HG02840 (cell line): ENCODE measurements around the gene RHBDF2.

Experiments used
- ATAC-seq: cut with Tn5 transposase; IDR thresholded peaks from one replicate; pipeline ENCODE4 v1.9.1; 2021; ENCODE audit warnings: mild to moderate bottlenecking, moderate library complexity, moderate number of reproducible peaks; ENCODE audit not compliant: unreplicated experiment, low FRiP score

Gene RHBDF2

DNA sequence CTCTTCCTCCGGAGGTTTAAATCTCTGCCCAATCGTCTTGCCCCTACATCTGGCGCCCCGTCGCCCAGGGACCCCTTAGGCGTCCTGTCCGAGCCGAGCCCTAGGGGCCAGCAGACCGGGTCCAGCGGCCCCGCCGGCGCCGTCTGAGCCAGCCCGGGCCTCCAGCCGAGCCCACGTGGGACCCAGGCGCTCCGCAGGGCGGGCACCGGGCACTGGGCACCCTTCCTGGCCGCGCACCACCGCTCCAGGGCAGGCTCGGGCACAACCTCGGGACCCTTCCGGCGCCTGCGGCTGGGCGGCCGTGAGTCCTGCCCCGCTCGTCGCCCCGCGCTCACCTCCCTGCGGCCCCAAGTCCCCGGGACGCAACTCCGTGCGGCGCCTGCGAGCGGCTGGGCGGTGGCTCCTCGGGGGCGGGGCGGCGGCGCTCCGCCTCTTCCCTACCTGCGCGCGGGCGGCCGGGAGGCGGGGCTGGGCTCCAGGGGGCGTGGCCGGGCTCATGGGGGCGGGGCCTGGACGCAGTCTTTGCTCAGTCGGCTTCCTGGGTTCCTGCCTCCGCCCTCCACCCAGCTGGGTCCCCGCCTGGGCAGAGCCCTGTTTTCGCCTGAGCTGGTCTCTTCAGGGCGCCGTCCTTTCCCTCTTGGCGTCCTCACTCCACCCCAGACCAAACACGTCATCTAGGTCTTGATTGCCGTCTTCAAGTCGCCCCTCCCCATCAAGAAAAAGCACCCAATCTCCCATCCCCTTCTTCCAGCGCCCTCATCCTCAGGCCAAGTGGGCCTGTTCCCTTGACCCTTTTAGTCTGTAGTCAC, at the start of gene RHBDF2:
Gene RHBDF2 (minus strand): TSS at position 406 of the 809 bp plus-strand sequence. CDS start 19,899 bp downstream, outside the sequence.
- ATAC-seq, result peak; percentile 69

DNA sequence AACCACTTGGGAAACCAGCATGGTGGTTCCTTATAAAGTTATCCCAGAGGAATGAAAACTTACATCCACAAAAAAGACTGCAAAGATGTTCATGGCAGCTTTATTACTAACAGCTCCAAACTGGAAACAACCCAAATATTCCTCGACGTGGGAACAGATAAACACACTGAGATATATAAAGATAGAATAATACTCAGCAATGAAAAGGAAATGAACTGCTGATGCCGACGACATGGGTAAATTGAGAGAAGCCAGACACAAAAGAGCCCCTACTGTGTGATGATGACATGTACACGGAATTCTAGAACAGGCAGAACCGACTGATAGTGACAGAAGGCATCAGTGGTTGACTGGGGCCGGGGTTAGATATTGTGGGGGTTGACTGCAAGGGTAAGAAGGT, 48.3 kb upstream of the RHBDF2 start:
- no peak for ATAC-seq

DNA sequence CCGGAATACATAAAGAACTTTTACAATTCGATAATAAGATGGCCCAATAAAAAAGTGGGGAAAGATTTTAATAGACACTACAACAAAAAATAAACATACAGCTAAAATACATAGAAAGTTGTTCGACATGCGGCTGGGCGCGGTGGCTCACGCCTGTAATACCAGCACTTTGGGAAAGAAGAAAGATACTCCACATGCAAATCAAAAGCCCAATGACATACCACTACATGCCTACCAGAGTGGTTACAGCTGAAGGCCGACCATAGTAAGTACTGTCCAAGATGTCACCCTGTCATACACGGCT, 47.9 kb upstream of the RHBDF2 start:
- ATAC-seq, result no peak

DNA sequence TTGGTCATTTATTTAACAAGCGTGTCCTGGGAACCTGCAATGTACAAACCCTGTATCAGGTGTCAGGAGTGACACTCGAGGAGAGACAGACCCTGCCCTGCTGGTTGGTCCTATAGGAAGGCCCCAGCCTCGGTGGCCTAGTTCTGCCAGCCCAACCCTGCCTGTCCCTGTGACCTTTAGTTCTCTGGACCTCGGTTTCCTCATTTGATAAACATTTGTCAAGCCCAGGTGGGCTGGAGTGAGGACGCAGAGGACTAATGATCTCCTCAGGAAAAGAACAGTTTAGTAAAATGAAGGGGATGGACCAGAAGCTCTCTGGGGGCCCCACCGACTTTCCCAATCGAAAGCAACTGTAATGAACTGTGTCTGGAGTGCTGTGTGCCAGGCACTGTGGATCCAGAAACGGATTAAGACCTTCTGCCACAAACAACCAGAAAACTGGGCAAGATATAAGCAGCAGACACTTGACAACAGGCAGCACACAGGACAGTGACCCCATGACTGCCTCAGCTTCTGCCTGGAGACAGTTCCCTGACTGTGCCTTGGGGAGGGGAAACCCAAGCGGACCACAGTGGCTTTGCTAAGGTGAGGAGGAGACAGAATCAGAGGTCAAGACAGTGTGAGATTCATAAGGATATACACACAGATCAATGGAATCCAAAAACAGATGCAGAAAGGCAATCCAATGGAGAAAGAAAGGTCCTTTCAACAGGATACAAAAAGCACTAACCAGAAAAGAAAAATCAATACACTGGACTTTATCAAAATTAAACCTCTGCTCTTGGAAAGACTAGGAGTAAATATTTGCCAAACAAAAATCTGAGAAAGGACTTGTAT, 47.4 kb upstream of the RHBDF2 start:
- ATAC-seq, result no peak

DNA sequence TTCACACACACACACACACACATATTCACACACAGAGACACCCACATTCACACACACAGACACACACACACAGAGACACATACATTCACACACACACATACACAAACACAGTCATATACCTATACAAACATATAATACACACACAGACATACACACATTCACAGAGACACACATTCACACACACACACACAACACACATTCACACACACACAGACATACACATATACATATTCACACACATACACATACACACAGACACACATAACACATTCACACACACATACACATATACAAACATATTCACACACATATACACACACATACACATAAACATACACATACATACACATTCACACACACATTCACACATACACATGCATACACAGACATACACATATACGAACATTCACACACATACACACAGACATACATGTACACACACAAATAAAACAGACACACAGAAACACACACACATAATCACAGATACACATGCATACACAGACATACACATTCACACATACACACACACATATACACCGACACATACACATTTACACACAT, 46.5 kb upstream of the RHBDF2 start:
- no peak for ATAC-seq

DNA sequence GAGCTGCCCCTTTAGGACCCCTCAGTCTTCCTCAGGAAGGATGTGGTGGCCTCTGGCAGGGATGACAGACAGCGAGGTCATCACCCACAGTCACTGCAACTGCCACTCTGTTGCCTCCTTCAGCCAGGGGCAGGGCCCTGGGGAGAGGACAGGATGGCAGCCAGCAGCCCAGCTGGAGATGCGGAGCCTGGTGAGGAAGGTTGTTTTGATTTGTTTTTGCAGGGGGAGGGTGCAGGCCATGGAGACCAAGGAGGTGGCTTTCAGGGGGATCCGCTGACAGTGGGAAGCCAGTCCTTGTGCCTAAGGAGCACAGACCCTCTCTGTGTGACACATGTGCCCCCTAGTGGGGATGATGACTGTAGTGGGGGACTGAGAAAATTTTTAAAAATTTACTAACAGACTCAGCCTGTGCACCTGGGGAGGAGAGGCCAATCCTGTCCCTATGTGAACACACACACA, 46.0 kb upstream of the RHBDF2 start:
- no peak for ATAC-seq

DNA sequence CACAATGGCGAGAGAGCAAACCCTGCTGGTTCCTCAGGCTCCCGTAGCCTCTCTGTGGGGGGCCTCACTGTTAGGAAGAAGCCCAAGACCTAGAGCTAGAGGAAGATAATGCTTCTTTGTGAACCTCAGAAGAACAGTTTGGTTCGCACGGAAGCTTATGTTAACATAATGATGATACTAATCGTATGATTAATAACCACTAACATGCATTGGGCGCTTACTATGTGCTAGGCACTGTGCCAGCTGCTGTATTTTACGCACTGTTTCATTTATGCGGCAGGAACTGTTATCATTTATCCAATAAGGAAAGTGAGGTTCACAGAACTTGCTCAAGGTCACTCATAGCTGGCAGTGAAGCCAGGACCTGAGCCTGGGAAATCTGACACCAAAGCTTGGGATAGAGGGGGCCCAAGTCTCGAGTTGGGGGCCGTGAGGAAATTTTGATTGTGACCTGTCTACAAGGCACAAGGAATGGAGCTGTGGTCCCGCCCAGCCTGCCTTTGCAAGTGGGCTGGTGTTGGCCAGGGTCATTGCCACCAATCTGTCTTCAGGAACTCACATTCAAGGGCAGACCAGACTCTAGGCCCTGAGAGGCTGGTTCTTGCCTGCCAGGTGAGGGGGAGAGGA, 45.4 kb upstream of the RHBDF2 start:
- no peak for ATAC-seq

DNA sequence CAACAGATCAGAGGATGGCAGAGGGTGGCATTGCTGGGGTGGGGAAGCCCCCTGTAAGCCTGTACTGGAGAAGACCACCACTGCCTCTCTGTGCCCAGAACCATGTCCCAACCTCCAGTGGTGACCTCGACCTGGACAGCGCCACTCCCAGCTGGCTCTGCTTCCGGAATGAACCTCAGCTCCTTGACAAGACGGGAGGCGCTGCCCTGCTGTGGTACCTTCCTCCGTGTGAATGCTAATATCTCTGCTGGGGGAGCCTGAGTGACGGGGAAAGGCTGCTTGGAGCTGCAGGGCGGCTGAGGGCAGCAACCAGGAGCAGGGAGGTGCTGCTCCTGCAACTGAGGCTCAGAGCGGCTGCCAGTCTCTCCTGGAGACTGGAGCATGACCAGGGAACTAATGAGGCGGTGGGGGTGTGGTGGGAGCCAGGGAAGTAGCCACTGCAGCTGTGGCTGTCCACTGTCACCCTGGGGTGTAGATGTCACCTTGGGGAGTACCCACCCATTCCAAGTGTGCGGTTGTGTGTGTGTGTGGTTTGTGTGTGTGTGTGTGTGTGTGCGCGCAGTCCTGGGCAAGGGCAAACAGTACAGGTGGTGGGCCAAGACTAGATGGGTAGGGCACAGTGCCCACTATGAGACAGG, 44.8 kb upstream of the RHBDF2 start:
- no peak for ATAC-seq

DNA sequence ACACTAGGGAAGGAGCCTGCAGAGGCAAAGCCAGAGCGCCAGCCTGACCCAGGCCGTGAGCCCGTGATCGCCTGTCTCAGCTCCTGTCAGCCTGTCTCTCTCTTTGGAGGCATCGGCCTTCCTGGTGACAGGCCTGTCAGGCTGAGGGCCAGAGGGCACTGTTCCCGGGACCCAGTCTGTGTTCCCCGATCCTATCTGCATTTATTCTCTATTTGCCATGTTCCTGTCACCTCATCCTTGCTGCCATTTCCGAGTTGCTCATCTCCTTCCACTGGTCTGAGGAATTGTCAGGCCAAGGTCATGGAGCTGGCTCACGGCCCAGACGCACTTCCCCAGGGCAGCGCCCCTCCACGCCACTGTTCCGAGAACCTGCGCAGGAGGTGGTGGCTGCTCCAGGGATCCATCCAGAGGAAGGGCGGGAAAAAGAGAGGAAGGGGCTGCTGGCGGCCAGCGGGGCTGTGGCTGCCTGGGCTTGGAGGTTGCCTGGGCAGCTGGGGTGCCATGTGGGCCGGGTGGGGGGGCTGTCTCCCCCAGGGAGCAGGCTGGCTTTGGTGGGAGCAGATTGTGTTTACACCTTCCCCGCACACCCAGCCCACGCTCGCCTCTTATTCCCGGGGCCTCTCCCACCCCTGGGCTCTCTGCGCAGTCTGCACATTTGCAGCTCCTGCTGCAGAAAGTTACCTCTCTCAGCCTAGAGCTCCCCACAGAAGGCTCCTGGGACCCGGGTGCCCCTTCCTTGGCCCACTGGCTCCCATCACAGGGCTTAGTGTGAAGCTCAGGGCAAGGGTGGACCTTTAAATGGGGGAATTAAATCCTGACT, 43.5 kb upstream of the RHBDF2 start:
- no peak for ATAC-seq

DNA sequence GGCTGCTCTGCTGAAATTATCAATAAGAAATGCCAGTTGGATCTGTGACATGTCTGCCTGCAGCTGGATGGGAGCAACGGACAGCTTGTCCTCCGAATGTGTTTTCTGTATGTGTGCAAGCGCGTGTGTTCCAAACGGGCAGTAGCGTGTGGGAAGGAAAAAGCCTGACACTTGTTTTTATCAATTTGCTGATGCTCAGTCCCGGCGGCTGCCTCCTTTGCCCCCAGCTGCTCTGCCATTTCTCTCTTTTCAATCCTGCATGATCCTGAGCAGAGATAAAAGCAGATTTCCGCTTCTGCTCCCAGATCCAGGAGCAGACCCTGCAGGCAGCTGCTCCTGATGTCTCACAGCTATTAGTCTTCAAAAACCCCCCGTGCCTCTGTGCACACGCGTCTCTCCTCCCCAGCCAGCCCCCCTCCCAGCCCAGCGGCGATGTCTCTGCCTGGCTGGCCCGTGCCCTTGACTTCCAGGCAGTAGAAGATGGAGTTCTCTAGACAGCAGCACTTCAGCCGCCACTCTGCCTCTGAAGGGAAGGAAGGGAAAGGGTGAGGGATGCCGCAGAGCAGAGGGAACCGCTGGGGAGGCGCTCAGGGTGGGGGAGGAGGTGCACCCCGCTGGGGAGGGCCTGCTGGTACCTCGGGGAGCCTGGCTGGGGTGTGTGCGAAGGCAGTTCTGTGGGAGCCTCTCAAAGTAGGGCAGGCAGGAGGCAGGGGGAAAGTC, 42.8 kb upstream of the RHBDF2 start:
- ATAC-seq, result no peak

DNA sequence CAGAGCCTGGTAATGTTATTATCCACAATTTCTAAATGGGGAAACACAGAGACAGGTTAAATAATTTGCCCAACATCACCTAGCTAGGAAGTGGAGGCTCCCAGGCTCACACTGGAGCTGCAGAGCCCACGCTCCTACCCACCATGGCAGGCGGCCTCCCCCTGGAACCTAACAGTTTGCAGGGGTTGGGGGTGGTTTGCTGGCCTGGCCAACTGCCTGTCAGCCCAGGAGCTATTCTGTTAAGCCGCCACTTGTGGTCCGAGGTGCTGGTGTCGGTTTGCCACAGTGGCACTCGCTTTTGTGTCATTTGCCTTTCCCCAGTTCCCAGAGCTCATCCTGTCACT, 42.2 kb upstream of the RHBDF2 start:
- no peak for ATAC-seq

DNA sequence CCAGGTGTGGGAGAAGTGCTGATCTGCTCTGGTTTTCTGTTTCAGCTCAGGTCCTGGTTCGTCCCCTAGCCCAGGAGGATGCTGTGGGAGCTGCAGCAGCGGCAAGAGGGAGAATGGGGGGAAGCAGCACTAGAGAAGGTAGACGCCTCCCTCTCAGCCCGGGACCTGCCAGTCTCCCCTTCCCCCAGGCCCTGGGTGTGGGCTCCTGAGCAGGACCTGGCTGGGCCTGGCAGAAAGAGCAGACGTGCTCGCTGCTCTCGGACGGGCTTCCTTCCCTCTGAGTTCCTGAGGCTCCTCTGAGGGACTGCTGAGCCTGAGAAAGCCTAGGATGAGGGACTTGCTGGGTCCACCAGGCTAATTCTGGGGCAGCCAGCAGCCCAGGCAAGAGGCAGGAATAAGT, 41.8 kb upstream of the RHBDF2 start:
- ATAC-seq, result no peak

DNA sequence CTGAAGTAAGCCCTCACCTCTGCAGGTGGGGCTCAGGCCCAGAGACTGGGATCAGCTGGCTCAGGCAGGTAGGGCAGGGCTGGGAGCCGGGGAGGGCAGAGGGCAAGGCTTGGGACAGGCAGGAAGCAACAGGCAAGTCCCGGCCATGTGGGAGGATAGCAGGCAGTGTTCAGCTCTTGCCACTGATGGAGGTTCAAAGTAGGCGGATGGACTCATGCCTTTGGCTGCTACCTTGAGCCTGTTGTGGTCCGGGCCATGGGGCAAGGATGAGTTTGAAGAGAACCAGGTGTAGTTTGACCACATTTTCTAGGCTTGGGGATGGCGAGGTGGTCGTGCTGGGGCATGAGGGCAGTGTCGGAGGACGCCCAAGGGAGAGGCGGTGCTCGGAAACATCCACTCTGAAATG, 41.3 kb upstream of the RHBDF2 start:
- ATAC-seq, result no peak

DNA sequence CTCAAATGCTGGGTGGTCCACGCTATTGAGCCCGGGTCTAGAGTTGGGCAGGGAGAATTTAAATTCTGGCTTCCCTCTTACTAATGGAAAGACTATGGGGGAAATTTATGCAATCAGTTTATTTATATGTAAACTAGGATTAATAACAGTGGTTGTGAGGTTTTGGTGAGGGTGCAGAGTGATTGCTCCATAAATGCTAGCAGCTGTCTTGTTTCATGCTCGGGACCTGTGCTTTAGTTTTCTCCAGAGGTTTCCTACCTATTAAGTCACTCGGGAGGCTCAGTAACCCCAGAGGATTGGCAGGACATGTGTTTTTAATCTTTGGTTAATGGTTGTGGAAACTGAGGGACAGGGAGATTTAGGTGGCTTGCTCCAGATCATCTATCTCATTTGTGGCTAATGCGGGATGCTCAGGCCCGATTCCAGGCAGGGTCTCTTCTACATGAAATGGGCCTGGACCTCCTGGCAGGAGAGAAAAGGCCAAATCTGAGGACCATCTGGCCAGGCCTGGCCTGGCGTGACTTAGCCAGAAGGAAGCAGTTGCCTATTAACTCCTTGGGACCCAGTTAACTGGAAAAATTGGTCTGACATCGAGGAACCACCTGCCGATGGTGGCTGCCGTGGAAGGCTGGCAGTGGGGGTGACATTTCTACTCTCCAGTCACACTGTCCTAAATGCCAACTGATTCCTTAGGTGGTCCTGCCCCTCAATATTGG, 40.7 kb upstream of the RHBDF2 start:
- ATAC-seq, result no peak

DNA sequence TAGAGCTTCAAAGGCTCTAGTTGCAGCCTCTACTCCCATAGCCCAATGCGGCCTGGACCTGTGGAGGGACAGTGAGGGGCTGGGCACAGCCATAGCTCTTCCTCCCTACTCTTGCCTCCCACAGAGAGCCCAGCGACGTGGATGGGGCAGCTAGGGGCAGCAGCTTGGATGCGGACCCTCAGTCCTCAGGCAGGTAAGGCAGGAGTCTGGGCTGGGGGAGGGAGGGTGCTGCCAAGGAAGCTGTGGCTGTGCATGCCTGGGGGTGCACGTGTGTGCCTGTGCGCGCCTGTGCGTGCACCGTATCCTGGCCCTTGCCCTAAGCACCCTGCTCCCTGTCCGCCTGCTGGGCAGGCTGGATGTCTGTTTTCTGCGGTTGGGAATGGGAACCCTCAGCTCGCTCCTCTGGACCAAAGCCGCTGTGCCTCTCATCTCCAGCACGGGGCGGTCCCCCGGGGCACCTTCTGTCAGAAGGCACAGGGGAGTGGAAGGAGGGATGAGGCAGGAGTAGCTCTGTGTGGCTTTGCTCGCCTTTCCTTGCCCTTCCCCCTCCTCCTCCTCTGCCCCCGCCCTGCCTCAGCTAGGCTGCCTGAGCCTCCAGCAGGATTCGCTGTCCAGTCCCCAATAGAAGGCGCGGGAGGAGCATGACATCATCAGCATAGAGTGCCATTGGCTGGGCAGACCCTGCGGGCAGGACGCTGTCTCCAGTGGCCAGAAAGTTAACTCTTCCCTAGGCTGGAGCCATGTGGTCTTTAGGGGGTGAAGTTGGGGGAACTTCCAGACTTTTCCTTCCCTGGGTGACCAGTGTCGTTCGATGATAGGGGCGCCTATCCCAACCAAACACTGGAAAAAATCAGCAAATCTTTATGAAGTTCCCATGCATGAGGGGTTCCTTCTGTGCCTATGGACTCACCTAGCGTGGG, 39.4 kb upstream of the RHBDF2 start:
- no peak for ATAC-seq

DNA sequence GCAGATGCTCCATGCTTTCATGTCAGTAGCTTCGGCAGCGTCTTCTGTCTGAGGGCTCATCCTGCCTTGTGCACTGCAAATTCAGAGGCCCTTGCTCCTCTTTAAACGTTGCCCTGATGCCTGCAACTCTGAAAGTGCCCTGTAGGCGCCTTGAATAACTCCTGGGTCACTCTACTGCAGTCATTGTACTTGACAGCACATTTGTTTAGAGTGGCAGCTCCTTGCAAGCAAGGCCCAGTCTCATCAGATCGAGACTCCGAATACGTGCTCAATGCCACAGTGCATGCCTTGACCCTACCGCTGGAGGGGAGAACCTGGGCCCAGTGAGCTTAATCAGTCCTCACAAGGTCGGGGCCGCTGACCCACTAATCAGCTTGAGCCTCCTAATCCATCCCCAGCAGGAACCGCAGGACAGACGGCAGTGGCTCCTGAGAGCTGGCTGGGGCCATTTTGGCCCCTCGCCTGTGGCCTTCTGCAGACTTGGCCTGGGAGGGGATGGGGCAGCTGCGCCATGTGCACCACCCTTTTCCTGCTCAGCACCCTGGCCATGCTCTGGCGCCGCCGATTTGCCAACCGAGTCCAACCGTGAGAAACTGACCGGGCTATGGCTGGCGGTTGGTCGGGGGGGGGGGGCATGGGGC, 38.5 kb upstream of the RHBDF2 start, which contains the start of gene PRCD:
Gene PRCD (plus strand): TSS at position 414 of the 641 bp plus-strand sequence. CDS start 98 bp downstream, at position 512.
- no peak for ATAC-seq
